Hematopoietic multipotent progenitor cell (in vitro differentiated cells): ENCODE data around the gene ZBTB26. TPM values are rescaled to one million over a fixed set of nuclear protein-coding genes. Genes with fewer than 3 reads are reported as not detected.

Experiments
- small RNA-seq: library from RNA; depleted of rRNA; stranded (forward); fragments of <200 nt; gene quantifications from one replicate; pipeline ENCODE3, GENCODE V24; 2012
- total RNA-seq: library from RNA; depleted of rRNA; stranded (reverse); fragments of >200 nt; gene quantifications from one replicate; pipeline ENCODE4 v1.2.3, GENCODE V29; 2012

The ZBTB26 gene
- total RNA-seq, 1 donor: 7.0 TPM

Small RNAs within 50 kb of the gene (small RNA-seq; reads per million reads assigned to genes)
- gene RNY1P15: not detected
- gene SNORD90: 996 reads per million, percentile 99 among the genes with 10 or more reads in this experiment

Other genes with a start within 250 kb of the ZBTB26 start
- not detected for gene OR1L4, start 207.5 kb downstream of the ZBTB26 start, total RNA-seq
- not detected for gene OR1L6, start 189.2 kb downstream of the ZBTB26 start, total RNA-seq
- not detected for gene OR5C1, start 142.6 kb downstream of the ZBTB26 start, total RNA-seq
- gene OR1K1, start 131.4 kb downstream of the ZBTB26 start, total RNA-seq: not detected
- gene PDCL, start 102.9 kb downstream of the ZBTB26 start, total RNA-seq: 20.5 TPM
- gene RC3H2, start 26.2 kb downstream of the ZBTB26 start, total RNA-seq: 32.6 TPM
- 3.5 TPM for gene ZBTB6, start 18.2 kb downstream of the ZBTB26 start, total RNA-seq
- 50.9 TPM for gene RABGAP1, start 9.5 kb upstream of the ZBTB26 start, total RNA-seq
- 12.1 TPM for gene GPR21, start 102.2 kb upstream of the ZBTB26 start, total RNA-seq